NCI-H345 (cell line): ENCODE measurements around the gene JTB.

Source experiments
- DNase-seq: peaks from one replicate; lab custom pipeline; 2025; lab: John Stamatoyannopoulos, UW

JTB gene

GRCh38 chr1:153932156-153933131 is 45.0 kb downstream of the JTB start:
- DNase-seq = no peak

GRCh38 chr1:153929981-153930948 is 47.2 kb downstream of the JTB start:
- no peak for DNase-seq

DNA sequence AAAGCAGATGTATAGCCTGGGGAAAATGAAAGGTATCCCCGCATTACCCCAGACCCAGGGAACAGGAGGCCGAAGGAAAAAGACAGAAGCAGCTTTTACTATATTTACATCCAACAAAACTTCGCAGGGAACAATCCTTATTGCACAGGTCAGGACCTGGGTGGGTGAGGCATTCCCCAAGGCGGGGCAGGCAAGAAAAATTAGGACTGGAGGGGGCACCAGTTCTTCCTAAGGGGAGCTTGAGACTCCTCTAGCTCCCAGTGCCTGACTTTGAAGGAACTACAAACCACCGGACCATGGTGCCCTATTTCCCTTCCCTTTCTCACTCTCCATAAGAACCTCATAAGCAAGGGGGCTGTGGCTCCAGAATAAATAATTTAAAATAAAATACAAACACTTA is 48.0 kb downstream of the JTB start:
- DNase-seq = no peak

DNA sequence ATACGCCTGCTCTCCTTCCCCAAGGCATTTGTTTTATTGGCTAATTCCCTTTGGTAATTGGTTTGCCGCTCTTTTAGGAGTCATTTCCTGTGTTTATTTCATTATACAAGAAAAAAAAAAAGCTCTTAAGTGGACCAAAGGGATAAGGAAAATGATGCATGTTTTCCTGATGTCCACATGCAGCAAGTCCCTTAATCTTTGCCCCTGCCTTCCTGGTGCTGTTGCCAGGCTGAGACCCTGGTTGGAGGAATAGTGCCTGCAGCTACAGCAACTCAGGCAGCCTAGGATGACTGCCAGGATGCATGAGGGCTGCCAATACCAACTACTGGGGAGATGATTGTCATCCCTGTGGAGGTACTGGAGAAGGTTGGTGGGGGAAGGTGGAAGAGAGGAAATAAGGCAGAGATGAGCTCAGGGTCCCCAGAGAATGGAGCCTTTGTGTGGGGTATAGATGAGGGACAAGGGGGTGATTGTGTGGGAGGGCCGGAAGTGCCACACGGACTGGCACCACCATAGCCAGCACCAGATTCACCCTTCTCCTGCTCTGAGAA is 48.6 kb downstream of the JTB start:
- no peak for DNase-seq

GRCh38 chr1:153928245-153928644 is 49.2 kb downstream of the JTB start:
- no peak for DNase-seq

- no peak for DNase-seq
These were observed 51.1 kb downstream of the JTB start for GRCh38 chr1:153926405-153926804.
